Breast epithelium (tissue), 4 donors: ENCODE data around the gene MINDY3. TPM values are rescaled to one million over a fixed set of nuclear protein-coding genes. Genes with fewer than 3 reads are reported as not detected.
"Not testable (repeated sequence)": the region's sequence is repeated elsewhere in the genome, so short reads cannot be mapped to it uniquely, and the experiment has no call there.

Experiments
- DNase-seq, 2 donors: peaks; one replicate each; pipeline ENCODE4 v3.0.0-alpha.2; 2019; ENCODE audit warnings: low spot score in 2 of 2
- H3K27ac ChIP-seq, 2 donors: fragments of 200-600 bp; sonication (generic) in 1 of 2; one replicate each; pipeline ENCODE4 v1.5.1; 2016 to 2019; ENCODE audit warnings: mild to moderate bottlenecking in 1 of 2
- H3K27me3 ChIP-seq, 2 donors: fragments of 200-600 bp; sonication (generic) in 1 of 2; one replicate each; pipeline versions ENCODE4 v1.5.1 to v1.6.0; 2017 to 2019; ENCODE audit warnings: control low read depth in 1 of 2, mild to moderate bottlenecking in 1 of 2
- H3K36me3 ChIP-seq: fragments of 200-600 bp; one replicate; pipeline ENCODE4 v1.5.1; 2019
- H3K4me1 ChIP-seq, 2 donors: fragments of 200-600 bp; sonication (generic); one replicate each; pipeline ENCODE4 v1.5.1; 2016 to 2019; ENCODE audit warnings: control low read depth in 1 of 2
- H3K4me3 ChIP-seq, 3 donors: fragments of 200-600 bp; sonication (generic); 1 replicate in 2 of 3; 2 replicates in 1 of 3; pipeline ENCODE4 v1.5.1; 2016 to 2019; ENCODE audit warnings: mild to moderate bottlenecking in 3 of 3, moderate library complexity in 2 of 3
- H3K9me3 ChIP-seq, 2 donors: fragments of 200-600 bp; sonication (generic) in 1 of 2; one replicate each; pipeline ENCODE4 v1.5.1; 2016 to 2019; ENCODE audit warnings: control low read depth in 1 of 2
- POLR2A ChIP-seq: fragments of 450-650 bp; IDR thresholded peaks from one replicate; pipeline ENCODE4 v1.6.1; 2016; ENCODE audit warnings: antibody characterized with exemption, mild to moderate bottlenecking, moderate library complexity
- POLR2AphosphoS5 ChIP-seq, 3 donors: sonication (generic); formaldehyde crosslinking; IDR thresholded peaks; one replicate each; pipeline ENCODE4 v1.6.1; 2017; ENCODE audit warnings: antibody characterized with exemption in 3 of 3
- intact Hi-C: fragments of 100-400 bp; cut with DNase I; formaldehyde crosslinking; loops from one replicate; pipeline ENCODE4 v1.15.1; 2023; ENCODE audit warnings: low total_unique reads
- total RNA-seq, 3 donors: library from RNA; depleted of rRNA; stranded (reverse); fragments of >200 nt; gene quantifications; one replicate each; pipeline ENCODE4 v1.1.0, GENCODE V29; 2016
- TF ChIP-seq, protein P1 (sequence below), 3 donors: fragments of 450-650 bp; IDR thresholded peaks; one replicate each; pipeline ENCODE4 v1.5.1; 2016 to 2017; ENCODE audit warnings: antibody characterized with exemption in 3 of 3, mild to moderate bottlenecking in 3 of 3, moderate library complexity in 3 of 3

Gene MINDY3
- total RNA-seq, 3 donors from 2014 or later: 33.0 to 38.3 (median 34.8) TPM

DNA sequence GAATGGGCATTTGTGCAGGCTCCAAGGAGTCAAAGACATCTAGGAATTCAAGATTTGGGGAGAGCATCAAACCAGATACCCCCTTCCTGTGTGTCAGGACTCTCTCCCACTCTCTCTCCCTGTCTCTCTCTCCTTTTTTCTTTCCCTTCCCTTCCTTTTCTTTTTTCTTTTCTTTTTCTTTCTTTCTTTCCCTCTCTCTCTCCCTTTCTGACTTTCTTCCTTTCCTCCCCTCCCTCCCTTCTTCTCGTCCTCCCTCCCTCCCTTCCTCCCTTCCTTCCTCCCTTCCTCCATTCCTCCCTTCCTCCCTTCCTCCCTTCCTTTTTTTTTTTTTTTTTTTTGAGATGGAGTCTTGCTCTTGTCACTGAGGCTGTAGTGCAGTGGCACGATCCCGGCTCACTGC, 24.1 kb upstream of the MINDY3 start:
- Histone ChIP-seq H3K36me3 (no peaks in the 10 kb centered on the region), H3K27me3 (peaks cover 0 to 7% of the 10 kb centered on the region in 2 donors), H3K27ac (no peak overlapping the region), H3K4me1 (no peaks in the 10 kb centered on the region), H3K4me3 (no peak overlapping the region), H3K9me3 (no peaks in the 10 kb centered on the region)
- DNase-seq: no peak
- TF ChIP-seq, protein P1, sequence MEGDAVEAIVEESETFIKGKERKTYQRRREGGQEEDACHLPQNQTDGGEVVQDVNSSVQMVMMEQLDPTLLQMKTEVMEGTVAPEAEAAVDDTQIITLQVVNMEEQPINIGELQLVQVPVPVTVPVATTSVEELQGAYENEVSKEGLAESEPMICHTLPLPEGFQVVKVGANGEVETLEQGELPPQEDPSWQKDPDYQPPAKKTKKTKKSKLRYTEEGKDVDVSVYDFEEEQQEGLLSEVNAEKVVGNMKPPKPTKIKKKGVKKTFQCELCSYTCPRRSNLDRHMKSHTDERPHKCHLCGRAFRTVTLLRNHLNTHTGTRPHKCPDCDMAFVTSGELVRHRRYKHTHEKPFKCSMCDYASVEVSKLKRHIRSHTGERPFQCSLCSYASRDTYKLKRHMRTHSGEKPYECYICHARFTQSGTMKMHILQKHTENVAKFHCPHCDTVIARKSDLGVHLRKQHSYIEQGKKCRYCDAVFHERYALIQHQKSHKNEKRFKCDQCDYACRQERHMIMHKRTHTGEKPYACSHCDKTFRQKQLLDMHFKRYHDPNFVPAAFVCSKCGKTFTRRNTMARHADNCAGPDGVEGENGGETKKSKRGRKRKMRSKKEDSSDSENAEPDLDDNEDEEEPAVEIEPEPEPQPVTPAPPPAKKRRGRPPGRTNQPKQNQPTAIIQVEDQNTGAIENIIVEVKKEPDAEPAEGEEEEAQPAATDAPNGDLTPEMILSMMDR (IDR thresholded peaks at IDR 0.05): no peak
- TF ChIP-seq POLR2AphosphoS5 (IDR thresholded peaks at IDR 0.05): no peak
- TF ChIP-seq POLR2A: no peak
- intact Hi-C loops: no loop called here

DNA sequence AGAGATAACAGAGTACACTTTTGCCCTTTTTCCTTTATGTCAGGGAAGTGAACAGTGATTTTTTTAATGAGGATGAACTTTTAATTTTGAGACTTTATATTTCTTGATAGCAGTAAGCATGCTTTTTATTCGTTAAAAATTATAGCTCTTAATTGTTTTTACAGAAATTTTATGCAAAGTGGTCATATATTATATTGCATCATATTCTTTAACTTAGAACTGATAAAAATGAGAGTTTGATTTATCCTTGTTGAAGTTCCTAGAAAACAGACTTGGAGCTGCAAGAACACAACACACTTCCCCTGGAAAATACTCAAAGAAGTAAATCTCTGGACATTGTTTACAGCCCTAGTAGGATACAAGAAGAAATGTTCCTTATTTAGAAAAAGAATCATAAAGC, 21.2 kb upstream of the MINDY3 start:
- H3K4me1 ChIP-seq: no peaks in the 10 kb centered on the region
- no peak for TF ChIP-seq POLR2A
- no peak for TF ChIP-seq POLR2AphosphoS5 (IDR thresholded peaks at IDR 0.05)
- TF ChIP-seq, protein P1 (IDR thresholded peaks at IDR 0.05): no peak
- intact Hi-C loops: no loop called here

DNA sequence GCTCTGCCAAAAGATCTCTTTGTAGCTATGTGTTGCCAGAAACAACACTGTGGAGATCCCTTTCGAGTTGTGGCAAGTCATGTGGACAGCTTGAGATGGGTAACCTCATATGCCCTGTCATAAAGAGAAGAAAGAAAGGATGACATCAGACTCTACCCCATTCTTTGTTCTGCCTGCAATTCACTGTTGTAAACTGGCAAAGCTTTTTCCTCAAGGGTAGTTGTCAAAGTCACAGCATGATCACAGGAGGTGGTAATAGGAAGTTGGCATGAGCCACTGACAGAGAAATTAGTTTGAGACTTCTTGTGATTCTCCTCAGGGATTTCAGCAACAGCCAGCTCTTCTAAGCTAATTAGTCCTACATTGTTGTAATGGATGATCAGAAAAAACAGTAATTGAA, 19.4 kb upstream of the MINDY3 start:
- Histone ChIP-seq H3K9me3 (no peaks in the 10 kb centered on the region), H3K4me3 (no peak overlapping the region), H3K27me3 (no peaks in the 10 kb centered on the region), H3K4me1 (no peaks in the 10 kb centered on the region), H3K36me3 (no peaks in the 10 kb centered on the region), H3K27ac (no peak overlapping the region)
- intact Hi-C loops: no loop called here
- DNase-seq: no peak
- TF ChIP-seq POLR2AphosphoS5 (IDR thresholded peaks at IDR 0.05) (no peak), POLR2A (no peak)
- TF ChIP-seq, protein P1 (IDR thresholded peaks at IDR 0.05): no peak

More for the DNA sequence above, 21.2 kb upstream of the MINDY3 start:
- H3K36me3 ChIP-seq: no peaks in the 10 kb centered on the region
- H3K4me3 ChIP-seq: no peak overlapping the region
- H3K27me3 ChIP-seq: peaks cover 0 to 7% of the 10 kb centered on the region in 2 donors
- no peak overlapping the region for H3K27ac ChIP-seq
- no peaks in the 10 kb centered on the region for H3K9me3 ChIP-seq
- no peak for DNase-seq

DNA sequence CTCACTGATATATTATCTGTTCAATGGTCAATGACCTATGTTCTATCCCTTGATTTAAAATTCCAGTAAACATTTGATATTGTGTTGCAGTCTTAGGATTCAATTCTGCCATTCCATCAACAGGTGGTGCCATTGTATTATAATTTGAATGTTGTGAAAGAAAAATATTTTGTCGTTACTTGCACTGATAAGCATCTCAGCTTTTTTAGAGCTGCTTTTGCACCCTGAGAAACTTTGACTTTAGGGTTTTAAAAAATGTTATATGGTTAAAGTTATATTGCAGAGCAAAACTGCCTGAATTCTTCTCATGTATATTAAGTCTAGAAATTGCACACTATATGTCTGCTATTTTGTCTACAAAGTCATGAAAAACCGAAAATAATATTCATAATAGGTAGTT, 18.8 kb upstream of the MINDY3 start:
- no peak for DNase-seq
- Histone ChIP-seq H3K27me3 (no peaks in the 10 kb centered on the region), H3K27ac (no peak overlapping the region), H3K9me3 (no peaks in the 10 kb centered on the region), H3K36me3 (no peaks in the 10 kb centered on the region), H3K4me1 (no peaks in the 10 kb centered on the region), H3K4me3 (no peak overlapping the region)
- intact Hi-C loops: no loop called here
- no peak for TF ChIP-seq POLR2A
- TF ChIP-seq POLR2AphosphoS5 (IDR thresholded peaks at IDR 0.05): no peak
- TF ChIP-seq, protein P1 (IDR thresholded peaks at IDR 0.05): peak; percentile 35 to 51 (median 48)

DNA sequence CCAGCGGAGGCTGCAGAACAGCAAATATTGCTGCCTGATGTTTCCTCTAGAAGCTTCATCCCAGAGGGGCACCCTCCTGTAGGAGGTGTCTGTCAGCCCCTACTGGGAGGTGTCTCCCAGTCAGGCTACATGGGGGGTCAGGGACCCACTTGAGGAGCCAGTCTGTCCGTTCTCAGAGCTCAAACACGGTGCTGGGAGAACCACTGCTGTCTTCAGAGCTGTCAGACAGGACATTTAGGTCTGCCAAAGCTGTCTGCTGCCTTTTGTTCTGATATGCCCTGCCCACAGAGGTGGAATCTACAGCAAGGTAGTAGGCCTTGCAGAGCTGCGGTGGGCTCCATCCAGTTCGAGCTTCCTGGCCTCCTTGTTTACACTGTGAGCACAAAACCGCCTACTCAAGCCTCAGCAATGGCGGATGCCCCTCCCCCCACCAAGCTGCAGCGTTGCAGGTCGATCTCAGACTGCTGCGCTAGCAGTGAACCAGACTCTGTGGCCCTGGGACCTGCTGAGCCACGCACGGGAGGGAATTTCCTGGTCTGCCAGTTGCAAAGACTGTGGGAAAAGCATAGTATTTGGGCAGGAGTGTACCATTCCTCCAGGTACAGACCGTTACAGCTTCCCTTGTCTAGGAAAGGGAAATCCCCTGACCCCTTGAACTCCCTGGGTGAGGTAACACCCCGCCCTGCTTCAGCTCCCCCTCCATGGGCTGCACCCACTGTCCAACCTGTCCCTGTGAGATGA, 17.7 kb upstream of the MINDY3 start:
- H3K4me3 ChIP-seq: no peak overlapping the region
- H3K4me1 ChIP-seq: no peaks in the 10 kb centered on the region
- intact Hi-C loops: no loop called here
- no peaks in the 10 kb centered on the region for H3K36me3 ChIP-seq
- no peaks in the 10 kb centered on the region for H3K9me3 ChIP-seq
- TF ChIP-seq, protein P1 (IDR thresholded peaks at IDR 0.05): no peak
- TF ChIP-seq POLR2AphosphoS5 (IDR thresholded peaks at IDR 0.05) (no peak), POLR2A (no peak)
- no peak for DNase-seq
- no peaks in the 10 kb centered on the region for H3K27me3 ChIP-seq
- no peak overlapping the region for H3K27ac ChIP-seq

DNA sequence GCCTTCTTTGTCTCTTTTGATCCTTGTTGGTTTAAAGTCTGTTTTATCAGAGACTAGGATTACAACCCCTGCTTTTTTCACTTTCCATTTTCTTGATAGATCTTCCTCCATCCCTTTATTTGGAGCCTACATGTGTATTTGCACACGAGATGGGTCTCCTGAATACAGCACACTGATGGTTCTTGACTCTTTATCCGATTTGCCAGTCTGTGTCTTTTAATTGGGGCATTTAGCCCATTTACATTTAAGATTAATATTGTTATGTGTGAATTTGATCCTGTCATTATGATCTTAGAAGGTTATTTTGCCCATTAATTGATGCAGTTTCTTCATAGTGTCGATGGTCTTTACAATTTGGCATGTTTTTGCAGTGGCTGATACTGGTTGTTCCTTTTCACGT, 16.0 kb upstream of the MINDY3 start:
- intact Hi-C loops: not testable (repeated sequence)

DNA sequence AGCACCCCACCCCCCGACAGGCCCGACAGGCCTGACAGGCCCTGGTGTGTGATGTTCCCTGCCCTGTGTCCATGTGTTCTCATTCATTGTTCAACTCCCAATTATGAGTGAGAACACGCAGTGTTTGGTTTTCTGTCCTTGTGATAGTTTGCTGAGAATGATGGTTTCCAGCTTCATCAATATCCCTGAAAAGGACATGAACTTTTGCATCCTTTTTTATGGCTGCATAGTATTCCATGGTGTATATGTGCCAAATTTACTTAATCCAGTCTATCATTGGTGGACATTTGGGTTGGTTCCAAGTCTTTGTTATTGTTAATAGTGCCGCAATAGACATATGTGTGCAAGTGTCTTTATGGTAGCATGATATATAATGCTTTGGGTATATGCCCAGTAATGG, 12.3 kb upstream of the MINDY3 start:
- H3K4me3 ChIP-seq, H3K36me3 ChIP-seq, DNase-seq, H3K27ac ChIP-seq, H3K9me3 ChIP-seq, intact Hi-C loops, H3K4me1 ChIP-seq: not testable (repeated sequence)
- H3K27me3 ChIP-seq: peaks cover 0 to 23% of the 10 kb centered on the region in 2 donors

More for the DNA sequence above, 16.0 kb upstream of the MINDY3 start:
- not testable (repeated sequence) for H3K27ac ChIP-seq, H3K9me3 ChIP-seq, H3K4me3 ChIP-seq, H3K4me1 ChIP-seq, DNase-seq, H3K36me3 ChIP-seq, H3K27me3 ChIP-seq
